HepG2 (cell line): ENCODE results near the gene ATP10A. TPM values are rescaled to one million over a fixed set of nuclear protein-coding genes. Genes with fewer than 3 reads are reported as not detected.

Experiments used
- ATAC-seq: fragments of 200-7000 bp; cut with Tn5 transposase; 3 replicates; pipeline ENCODE4 v1.9.1; 2020; ENCODE audit warnings: mild to moderate bottlenecking, moderate library complexity
- BruUV-seq: library from RNA; stranded (reverse); fragments of 400-500 nt; replicated peaks from 2 replicates; lab custom pipeline; 2021; lab: Mats Ljungman, UMichigan
- CTCF ChIA-PET: fragments of 300-600 bp; formaldehyde crosslinking; extraction: SDS; loops from one replicate; lab custom pipeline; 2021; ENCODE audit warnings: low total read pairs, inconsistent platforms, low intra/inter-chr PET ratio; lab: Yijun Ruan, JAX
- POLR2A ChIA-PET: fragments of 350-600 bp; sonication (Branson Sonifier 250); formaldehyde crosslinking; loops from one replicate; lab custom pipeline; 2020; ENCODE audit warnings: antibody characterized with exemption, inconsistent platforms; lab: Yijun Ruan, JAX
- DNase-seq: peaks from one replicate; pipeline ENCODE4 v3.0.0-alpha.2; 2015; ENCODE audit warnings: low spot score
- FAIRE-seq: peaks from 3 replicates; lab custom pipeline; 2011; peaks lifted over from hg19 to GRCh38; lab: Jason Lieb, UNC
- H2AFZ ChIP-seq: one replicate; pipeline ENCODE4 v1.6.1; 2011; ENCODE audit warnings: low read length, inconsistent platforms
- H3K27ac ChIP-seq: fragments of 300-600 bp; 3 replicates; pipeline ENCODE4 v1.8.0; 2011; ENCODE audit warnings: mixed run types, mild to moderate bottlenecking, mixed read lengths, low read length, inconsistent platforms; ENCODE audit not compliant: insufficient read depth; ENCODE audit errors: extremely low read length
- H3K27me3 ChIP-seq, 2 experiments: fragments of 200-600 bp in 1 of 2; 2 replicates in 1 of 2; 3 replicates in 1 of 2; pipeline versions ENCODE4 v1.6.0 to v1.8.0; 2011; ENCODE audit warnings: low read length in 2 of 2, mild to moderate bottlenecking in 2 of 2, moderate library complexity in 2 of 2, inconsistent platforms in 1 of 2; ENCODE audit not compliant: insufficient read depth in 2 of 2, control insufficient read depth in 1 of 2
- H3K36me3 ChIP-seq, 2 experiments: fragments of 200-600 bp in 1 of 2; replicated peaks in 1 of 2; 2 replicates in 1 of 2; 3 replicates in 1 of 2; pipeline versions ENCODE4 v1.5.1 to v1.8.0; 2011; ENCODE audit warnings: low read length in 2 of 2, inconsistent platforms in 1 of 2; ENCODE audit not compliant: insufficient read depth in 2 of 2, control insufficient read depth in 1 of 2
- H3K4me1 ChIP-seq: 2 replicates; pipeline ENCODE4 v1.5.1; 2012; ENCODE audit warnings: low read length, inconsistent platforms; ENCODE audit not compliant: insufficient read depth
- H3K4me2 ChIP-seq: 2 replicates; pipeline ENCODE4 v1.6.0; 2011; ENCODE audit warnings: low read depth, low read length, inconsistent platforms
- H3K4me3 ChIP-seq, 3 experiments: fragments of 200-600 bp in 1 of 3; sonication (generic), shearing (Covaris generic) in 1 of 3; replicated peaks in 1 of 3; 2 replicates each; pipeline ENCODE4 v1.5.1; 2011 to 2016; ENCODE audit warnings: low read length in 3 of 3, inconsistent platforms in 2 of 3, low read depth in 2 of 3, mild to moderate bottlenecking in 2 of 3, control low read depth in 1 of 3, mixed read lengths in 1 of 3; ENCODE audit not compliant: insufficient read depth in 1 of 3
- H3K79me2 ChIP-seq: one replicate; pipeline ENCODE4 v1.6.1; 2011; ENCODE audit warnings: low read length, inconsistent platforms; ENCODE audit not compliant: insufficient read depth
- H3K9ac ChIP-seq: 2 replicates; pipeline ENCODE4 v1.6.0; 2011; ENCODE audit warnings: mild to moderate bottlenecking, low read depth, low read length, inconsistent platforms; ENCODE audit not compliant: insufficient read depth
- H3K9me3 ChIP-seq: 2 replicates; pipeline ENCODE4 v1.5.1; 2012; ENCODE audit warnings: mild to moderate bottlenecking, low read length
- H4K20me1 ChIP-seq: 2 replicates; pipeline ENCODE4 v1.6.0; 2011; ENCODE audit warnings: inconsistent platforms, mild to moderate bottlenecking, low read length, moderate library complexity; ENCODE audit not compliant: insufficient read depth
- ATF7-NPFF ChIP-seq: sonication (generic); formaldehyde crosslinking; IDR thresholded peaks from 2 replicates; pipeline ENCODE4 v1.8.1; 2023; ENCODE audit warnings: mild to moderate bottlenecking, low read depth, missing genetic modification reagents, moderate library complexity
- CTCF ChIP-seq: sonication (generic); formaldehyde crosslinking; IDR thresholded peaks from 2 replicates; pipeline ENCODE4 v1.5.0; 2020; ENCODE audit warnings: mild to moderate bottlenecking, missing genetic modification reagents, moderate library complexity
- DMAP1 ChIP-seq: IDR thresholded peaks from 2 replicates; pipeline ENCODE4 v1.6.1; 2016
- FOXO1 ChIP-seq: sonication (generic); formaldehyde crosslinking; IDR thresholded peaks from 2 replicates; pipeline ENCODE4 v1.4.0; 2020; ENCODE audit warnings: missing genetic modification reagents
- KLF9 ChIP-seq: IDR thresholded peaks from 2 replicates; pipeline ENCODE4 v1.6.1; 2016; ENCODE audit warnings: low read depth
- NBN ChIP-seq: fragments of 450-650 bp; conservative IDR thresholded peaks from 2 replicates; pipeline ENCODE4 v1.6.1; 2017
- PHF20 ChIP-seq: sonication (generic); formaldehyde crosslinking; IDR thresholded peaks from 2 replicates; pipeline ENCODE4 v1.5.0; 2020; ENCODE audit warnings: mild to moderate bottlenecking, missing genetic modification reagents
- SPEN ChIP-seq: sonication (generic); formaldehyde crosslinking; IDR thresholded peaks from 2 replicates; pipeline ENCODE4 v1.5.1; 2020; ENCODE audit warnings: low read depth, mild to moderate bottlenecking, missing genetic modification reagents
- SRF ChIP-seq: IDR thresholded peaks from 2 replicates; pipeline ENCODE4 v1.6.1; 2011; ENCODE audit warnings: mild to moderate bottlenecking, low read depth, low read length, moderate library complexity
- ZBTB34 ChIP-seq: sonication (generic); formaldehyde crosslinking; IDR thresholded peaks from 2 replicates; pipeline ENCODE4 v1.8.0; 2022; ENCODE audit warnings: mild to moderate bottlenecking, missing genetic modification reagents
- ZNF235 ChIP-seq: sonication (generic); formaldehyde crosslinking; IDR thresholded peaks from 2 replicates; pipeline ENCODE4 v1.8.1; 2023; ENCODE audit warnings: mild to moderate bottlenecking, missing genetic modification reagents, borderline replicate concordance
- ZNF549 ChIP-seq: sonication (generic); formaldehyde crosslinking; IDR thresholded peaks from 2 replicates; pipeline ENCODE4 v1.5.0; 2020; ENCODE audit warnings: missing genetic modification reagents
- ZNF747 ChIP-seq: sonication (generic); formaldehyde crosslinking; IDR thresholded peaks from 2 replicates; pipeline ENCODE4 v1.8.1; 2023; ENCODE audit warnings: missing genetic modification reagents, mild to moderate bottlenecking, borderline replicate concordance
- ZZZ3 ChIP-seq: sonication (generic); formaldehyde crosslinking; IDR thresholded peaks from 2 replicates; pipeline ENCODE4 v1.4.0; 2020; ENCODE audit warnings: missing genetic modification reagents, mild to moderate bottlenecking, borderline replicate concordance
- WGBS: methylation state at CpG from one replicate; pipeline ENCODE4 v1.1.6; 2017; ENCODE audit warnings: low lambda C conversion rate; 5-methylcytosine and 5-hydroxymethylcytosine counted together
- in situ Hi-C: cut with HindIII; loops from 2 replicates; pipeline ENCODE4 v1.10.0; 2017; ENCODE audit warnings: low pct_unique_long_range_greater_than_20kb; ENCODE audit not compliant: extremely low pct_ligation_motif_present
- intact Hi-C: fragments of 100-400 bp; cut with micrococcal nuclease; formaldehyde crosslinking; loops from one replicate; pipeline ENCODE4 v1.10.0; 2022; ENCODE audit not compliant: unreplicated experiment
- polyA plus RNA-seq, 8 experiments: library from polyadenylated mRNA; depleted of rRNA in 3 of 8; stranded (reverse) in 7 of 8; unstranded in 1 of 8; fragments of >200 nt; fragmentation: Illumina TruSeq in 4 of 8; extraction: Trizol in 4 of 8; gene quantifications; 2 replicates each; pipeline versions ENCODE4 v1.2.1 to v1.2.3, GENCODE V29; 2011 to 2016; ENCODE audit warnings: low read depth in 4 of 8, missing spikeins in 1 of 8, mixed read lengths in 1 of 8; ENCODE audit not compliant: insufficient read depth in 1 of 8
- total RNA-seq, 5 experiments: library from RNA; depleted of rRNA; stranded (reverse); fragments of >200 nt; fragmentation: Illumina TruSeq; extraction: Trizol; gene quantifications; 2 replicates each; pipeline ENCODE4 v1.2.3, GENCODE V29; 2016; ENCODE audit warnings: low read depth in 1 of 5
- TF ChIP-seq, protein P1 (sequence below): sonication (generic); formaldehyde crosslinking; IDR thresholded peaks from 2 replicates; pipeline ENCODE4 v1.8.0; 2022; ENCODE audit warnings: mild to moderate bottlenecking, missing genetic modification reagents; ENCODE audit not compliant: insufficient replicate concordance
- TF ChIP-seq, protein P2 (sequence below): fragments of 450-650 bp; IDR thresholded peaks from 2 replicates; pipeline ENCODE4 v1.6.1; 2017; ENCODE audit warnings: mild to moderate bottlenecking

ATP10A gene
- total and polyA plus RNA-seq, 2 of the 13 experiments (the other 11 are each of a cell fraction or from before 2014, with no cell fraction given): 0.58 to 4.2 TPM

- no peak for TF ChIP-seq ATF7-NPFF (CRISPR knock-in tag)
- TF ChIP-seq ZBTB34 (CRISPR knock-in tag): no peak
- TF ChIP-seq ZNF549: no peak
- TF ChIP-seq PHF20 (CRISPR knock-in tag): no peak
These were observed 193.0 kb downstream of the ATP10A start (continued) for GRCh38 chr15:25670025-25670554.

DNA sequence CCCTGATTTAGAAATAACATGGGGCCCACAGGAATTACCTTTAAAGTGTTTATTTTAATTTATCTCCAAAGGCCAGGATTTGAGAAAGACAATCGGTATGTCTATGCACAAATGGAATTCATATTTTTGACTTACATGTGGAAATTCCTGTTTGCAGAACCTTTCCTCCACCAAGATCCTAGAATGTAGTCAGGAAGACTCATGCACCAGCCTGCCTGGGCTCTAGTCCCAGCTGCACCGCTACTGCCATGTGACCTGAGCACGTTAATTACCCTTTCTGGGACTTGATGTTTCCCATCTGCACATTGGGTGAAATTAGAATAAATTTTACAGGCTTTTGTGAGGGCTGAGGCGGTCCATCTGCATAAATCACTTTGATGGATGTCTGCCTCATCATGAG lies 194.2 kb downstream of the ATP10A start:
- H3K79me2 ChIP-seq: no peaks in the 10 kb centered on the region
- H2AFZ ChIP-seq: no peak overlapping the region
- in situ Hi-C loops: no loop called here
- 7% methylated on average over 4 of the region's 4 CpGs for WGBS
- FAIRE-seq (no peak), DNase-seq (no peak), ATAC-seq (no peak)
- H3K27ac ChIP-seq: no peak overlapping the region
- H3K36me3 ChIP-seq: no peaks in the 10 kb centered on the region
- H3K9ac ChIP-seq: no peak overlapping the region
- H3K4me1 ChIP-seq: no peaks in the 10 kb centered on the region
- no TSS peak for BruUV-seq
- intact Hi-C loops: no loop called here
- CTCF ChIA-PET: no interaction called here
- POLR2A ChIA-PET: no interaction called here
- H4K20me1 ChIP-seq: no peaks in the 10 kb centered on the region
- no peaks in the 10 kb centered on the region for H3K9me3 ChIP-seq
- H3K27me3 ChIP-seq: no peaks in the 10 kb centered on the region; a peak in 2 of 5 replicates
- no peak overlapping the region for H3K4me3 ChIP-seq
- H3K4me2 ChIP-seq: no peak overlapping the region
- TF ChIP-seq, protein P1, sequence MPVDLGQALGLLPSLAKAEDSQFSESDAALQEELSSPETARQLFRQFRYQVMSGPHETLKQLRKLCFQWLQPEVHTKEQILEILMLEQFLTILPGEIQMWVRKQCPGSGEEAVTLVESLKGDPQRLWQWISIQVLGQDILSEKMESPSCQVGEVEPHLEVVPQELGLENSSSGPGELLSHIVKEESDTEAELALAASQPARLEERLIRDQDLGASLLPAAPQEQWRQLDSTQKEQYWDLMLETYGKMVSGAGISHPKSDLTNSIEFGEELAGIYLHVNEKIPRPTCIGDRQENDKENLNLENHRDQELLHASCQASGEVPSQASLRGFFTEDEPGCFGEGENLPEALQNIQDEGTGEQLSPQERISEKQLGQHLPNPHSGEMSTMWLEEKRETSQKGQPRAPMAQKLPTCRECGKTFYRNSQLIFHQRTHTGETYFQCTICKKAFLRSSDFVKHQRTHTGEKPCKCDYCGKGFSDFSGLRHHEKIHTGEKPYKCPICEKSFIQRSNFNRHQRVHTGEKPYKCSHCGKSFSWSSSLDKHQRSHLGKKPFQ: no peak
- TF ChIP-seq ZZZ3 (no peak), SRF (no peak), SPEN (CRISPR knock-in tag) (no peak), KLF9 (CRISPR knock-in tag) (no peak), ZNF747 (CRISPR knock-in tag) (no peak), DMAP1 (no peak), CTCF (no peak), ZNF235 (CRISPR knock-in tag) (no peak), FOXO1 (CRISPR knock-in tag) (no peak), NBN (no peak)
- TF ChIP-seq, protein P2, sequence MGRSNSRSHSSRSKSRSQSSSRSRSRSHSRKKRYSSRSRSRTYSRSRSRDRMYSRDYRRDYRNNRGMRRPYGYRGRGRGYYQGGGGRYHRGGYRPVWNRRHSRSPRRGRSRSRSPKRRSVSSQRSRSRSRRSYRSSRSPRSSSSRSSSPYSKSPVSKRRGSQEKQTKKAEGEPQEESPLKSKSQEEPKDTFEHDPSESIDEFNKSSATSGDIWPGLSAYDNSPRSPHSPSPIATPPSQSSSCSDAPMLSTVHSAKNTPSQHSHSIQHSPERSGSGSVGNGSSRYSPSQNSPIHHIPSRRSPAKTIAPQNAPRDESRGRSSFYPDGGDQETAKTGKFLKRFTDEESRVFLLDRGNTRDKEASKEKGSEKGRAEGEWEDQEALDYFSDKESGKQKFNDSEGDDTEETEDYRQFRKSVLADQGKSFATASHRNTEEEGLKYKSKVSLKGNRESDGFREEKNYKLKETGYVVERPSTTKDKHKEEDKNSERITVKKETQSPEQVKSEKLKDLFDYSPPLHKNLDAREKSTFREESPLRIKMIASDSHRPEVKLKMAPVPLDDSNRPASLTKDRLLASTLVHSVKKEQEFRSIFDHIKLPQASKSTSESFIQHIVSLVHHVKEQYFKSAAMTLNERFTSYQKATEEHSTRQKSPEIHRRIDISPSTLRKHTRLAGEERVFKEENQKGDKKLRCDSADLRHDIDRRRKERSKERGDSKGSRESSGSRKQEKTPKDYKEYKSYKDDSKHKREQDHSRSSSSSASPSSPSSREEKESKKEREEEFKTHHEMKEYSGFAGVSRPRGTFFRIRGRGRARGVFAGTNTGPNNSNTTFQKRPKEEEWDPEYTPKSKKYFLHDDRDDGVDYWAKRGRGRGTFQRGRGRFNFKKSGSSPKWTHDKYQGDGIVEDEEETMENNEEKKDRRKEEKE: no peak
